HepG2 (cell line): ENCODE results near the gene RAC2. TPM values are rescaled to one million over a fixed set of nuclear protein-coding genes. Genes with fewer than 3 reads are reported as not detected.

Source experiments
- CHCHD3 ChIP-seq: sonication (generic); formaldehyde crosslinking; IDR thresholded peaks from 2 replicates; pipeline ENCODE4 v1.8.0; 2022; ENCODE audit warnings: mild to moderate bottlenecking, missing genetic modification reagents, moderate library complexity
- KDM4B ChIP-seq: sonication (generic); formaldehyde crosslinking; IDR thresholded peaks from 2 replicates; pipeline ENCODE4 v1.4.0; 2020; ENCODE audit warnings: missing genetic modification reagents
- NCOA5 ChIP-seq: sonication (generic); formaldehyde crosslinking; IDR thresholded peaks from 2 replicates; pipeline ENCODE4 v1.4.0; 2020; ENCODE audit warnings: missing genetic modification reagents
- PCBP1 ChIP-seq: fragments of 200-400 bp; formaldehyde crosslinking; IDR thresholded peaks from 2 replicates; pipeline ENCODE4 v1.6.1; 2017; ENCODE audit warnings: mild to moderate bottlenecking, low read depth, low read length, borderline replicate concordance
- PPARG ChIP-seq: conservative IDR thresholded peaks from 2 replicates; pipeline ENCODE4 v1.6.1; 2016; ENCODE audit warnings: missing biosample characterization, missing genetic modification reagents
- RXRB ChIP-seq: IDR thresholded peaks from 2 replicates; pipeline ENCODE4 v1.6.1; 2016; ENCODE audit warnings: borderline replicate concordance, missing genetic modification reagents, missing compliant biosample characterization
- ZBTB3 ChIP-seq: sonication (generic); formaldehyde crosslinking; IDR thresholded peaks from 2 replicates; pipeline ENCODE4 v1.4.0; 2020; ENCODE audit warnings: low read depth, mild to moderate bottlenecking, moderate library complexity, missing genetic modification reagents, borderline replicate concordance
- ZFAT ChIP-seq: sonication (generic); formaldehyde crosslinking; conservative IDR thresholded peaks from 2 replicates; pipeline ENCODE4 v1.8.1; 2023; ENCODE audit warnings: missing genetic modification reagents, inconsistent platforms
- ZMYM3 ChIP-seq: sonication (generic); formaldehyde crosslinking; IDR thresholded peaks from 2 replicates; pipeline ENCODE4 v1.5.1; 2020; ENCODE audit warnings: mild to moderate bottlenecking, missing genetic modification reagents
- ZNF138 ChIP-seq: sonication (generic); formaldehyde crosslinking; IDR thresholded peaks from 2 replicates; pipeline ENCODE4 v1.5.0; 2020; ENCODE audit warnings: mild to moderate bottlenecking, low read depth, missing genetic modification reagents
- ZNF24 ChIP-seq: fragments of 450-650 bp; IDR thresholded peaks from 2 replicates; pipeline ENCODE4 v1.6.1; 2017; ENCODE audit warnings: antibody characterized with exemption, mild to moderate bottlenecking
- ZNF251 ChIP-seq: sonication (generic); formaldehyde crosslinking; IDR thresholded peaks from 2 replicates; pipeline ENCODE4 v1.9.0; 2021; ENCODE audit warnings: mild to moderate bottlenecking, missing genetic modification reagents
- polyA plus RNA-seq, 8 experiments: library from polyadenylated mRNA; depleted of rRNA in 3 of 8; stranded (reverse) in 7 of 8; unstranded in 1 of 8; fragments of >200 nt; fragmentation: Illumina TruSeq in 4 of 8; extraction: Trizol in 4 of 8; gene quantifications; 2 replicates each; pipeline versions ENCODE4 v1.2.1 to v1.2.3, GENCODE V29; 2011 to 2016; ENCODE audit warnings: low read depth in 4 of 8, missing spikeins in 1 of 8, mixed read lengths in 1 of 8; ENCODE audit not compliant: insufficient read depth in 1 of 8
- total RNA-seq, 5 experiments: library from RNA; depleted of rRNA; stranded (reverse); fragments of >200 nt; fragmentation: Illumina TruSeq; extraction: Trizol; gene quantifications; 2 replicates each; pipeline ENCODE4 v1.2.3, GENCODE V29; 2016; ENCODE audit warnings: low read depth in 1 of 5
- TF ChIP-seq, protein P1 (sequence below): sonication (generic); formaldehyde crosslinking; IDR thresholded peaks from 2 replicates; pipeline ENCODE4 v1.4.0; 2020; ENCODE audit warnings: missing genetic modification reagents
- TF ChIP-seq, protein P2 (sequence below): sonication (generic); formaldehyde crosslinking; IDR thresholded peaks from 2 replicates; pipeline ENCODE4 v1.5.0; 2020; ENCODE audit warnings: mild to moderate bottlenecking, missing genetic modification reagents
- TF ChIP-seq, protein P3 (sequence below): sonication (generic); formaldehyde crosslinking; conservative IDR thresholded peaks from 2 replicates; pipeline ENCODE4 v1.4.0; 2020; ENCODE audit warnings: missing genetic modification reagents
- TF ChIP-seq, protein P4 (sequence below): sonication (generic); formaldehyde crosslinking; IDR thresholded peaks from 2 replicates; pipeline ENCODE4 v1.9.0; 2021; ENCODE audit warnings: missing genetic modification reagents, borderline replicate concordance
- TF ChIP-seq, protein P5 (sequence below): sonication (generic); formaldehyde crosslinking; IDR thresholded peaks from 2 replicates; pipeline ENCODE4 v1.5.0; 2020; ENCODE audit warnings: mild to moderate bottlenecking, missing genetic modification reagents

RAC2 gene
- total and polyA plus RNA-seq, 2 of the 13 experiments (the other 11 are each of a cell fraction or from before 2014, with no cell fraction given) = 0.73 TPM; not detected in 1

DNA sequence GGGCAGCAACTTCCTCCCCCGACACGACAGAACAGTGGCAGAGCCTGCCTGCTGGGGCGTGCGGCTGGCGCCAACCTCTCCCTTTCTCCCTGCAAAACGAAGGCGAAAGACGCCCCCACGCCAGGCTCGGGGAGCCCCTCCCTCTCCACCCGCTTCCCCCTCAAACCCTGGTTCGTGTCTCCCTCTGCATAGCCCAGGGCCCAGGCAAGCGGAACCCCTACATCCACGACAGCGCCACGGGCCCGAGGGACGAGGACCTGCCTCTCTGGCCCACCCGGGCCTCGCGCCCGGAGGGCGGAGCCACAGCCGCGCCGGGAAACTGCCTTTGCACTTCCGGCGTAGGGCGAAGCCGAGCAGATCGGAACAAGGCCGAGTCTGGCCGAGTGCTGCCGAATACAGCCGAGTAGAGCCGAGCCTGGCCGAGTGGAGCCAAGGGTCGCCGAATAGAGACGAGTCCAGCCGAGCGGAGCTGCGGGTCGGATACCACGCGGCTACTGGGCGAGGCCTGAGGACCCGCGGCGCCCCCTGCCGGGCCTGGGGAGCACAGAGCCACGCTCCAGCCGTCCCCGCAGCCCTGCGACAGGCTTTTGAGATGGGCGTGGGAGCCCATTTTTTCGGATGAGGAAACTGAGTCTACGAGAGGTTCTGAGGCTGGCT lies 44.8 kb downstream of the RAC2 start (continued):
- no peak for TF ChIP-seq ZNF138 (CRISPR knock-in tag)
- TF ChIP-seq, protein P1, sequence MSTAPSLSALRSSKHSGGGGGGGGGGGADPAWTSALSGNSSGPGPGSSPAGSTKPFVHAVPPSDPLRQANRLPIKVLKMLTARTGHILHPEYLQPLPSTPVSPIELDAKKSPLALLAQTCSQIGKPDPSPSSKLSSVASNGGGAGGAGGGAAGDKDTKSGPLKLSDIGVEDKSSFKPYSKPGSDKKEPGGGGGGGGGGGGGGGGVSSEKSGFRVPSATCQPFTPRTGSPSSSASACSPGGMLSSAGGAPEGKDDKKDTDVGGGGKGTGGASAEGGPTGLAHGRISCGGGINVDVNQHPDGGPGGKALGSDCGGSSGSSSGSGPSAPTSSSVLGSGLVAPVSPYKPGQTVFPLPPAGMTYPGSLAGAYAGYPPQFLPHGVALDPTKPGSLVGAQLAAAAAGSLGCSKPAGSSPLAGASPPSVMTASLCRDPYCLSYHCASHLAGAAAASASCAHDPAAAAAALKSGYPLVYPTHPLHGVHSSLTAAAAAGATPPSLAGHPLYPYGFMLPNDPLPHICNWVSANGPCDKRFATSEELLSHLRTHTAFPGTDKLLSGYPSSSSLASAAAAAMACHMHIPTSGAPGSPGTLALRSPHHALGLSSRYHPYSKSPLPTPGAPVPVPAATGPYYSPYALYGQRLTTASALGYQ = peak; percentile 72
- TF ChIP-seq, protein P2, sequence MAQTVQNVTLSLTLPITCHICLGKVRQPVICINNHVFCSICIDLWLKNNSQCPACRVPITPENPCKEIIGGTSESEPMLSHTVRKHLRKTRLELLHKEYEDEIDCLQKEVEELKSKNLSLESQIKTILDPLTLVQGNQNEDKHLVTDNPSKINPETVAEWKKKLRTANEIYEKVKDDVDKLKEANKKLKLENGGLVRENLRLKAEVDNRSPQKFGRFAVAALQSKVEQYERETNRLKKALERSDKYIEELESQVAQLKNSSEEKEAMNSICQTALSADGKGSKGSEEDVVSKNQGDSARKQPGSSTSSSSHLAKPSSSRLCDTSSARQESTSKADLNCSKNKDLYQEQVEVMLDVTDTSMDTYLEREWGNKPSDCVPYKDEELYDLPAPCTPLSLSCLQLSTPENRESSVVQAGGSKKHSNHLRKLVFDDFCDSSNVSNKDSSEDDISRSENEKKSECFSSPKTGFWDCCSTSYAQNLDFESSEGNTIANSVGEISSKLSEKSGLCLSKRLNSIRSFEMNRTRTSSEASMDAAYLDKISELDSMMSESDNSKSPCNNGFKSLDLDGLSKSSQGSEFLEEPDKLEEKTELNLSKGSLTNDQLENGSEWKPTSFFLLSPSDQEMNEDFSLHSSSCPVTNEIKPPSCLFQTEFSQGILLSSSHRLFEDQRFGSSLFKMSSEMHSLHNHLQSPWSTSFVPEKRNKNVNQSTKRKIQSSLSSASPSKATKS (CRISPR knock-in tag) = peak; percentile 50
- TF ChIP-seq ZNF251 (CRISPR knock-in tag) = 0 out of 2 replicates have a peak, but pooled peaks have one; percentile 54
- no peak for TF ChIP-seq ZNF24
- 0 out of 2 replicates have a peak, but pooled peaks have one; percentile 14 for TF ChIP-seq CHCHD3 (CRISPR knock-in tag)
- no peak for TF ChIP-seq KDM4B
- TF ChIP-seq RXRB (CRISPR knock-in tag) = no peak; the same call in 1 of the 2 replicates
- no peak; the same call in 1 of the 2 replicates for TF ChIP-seq ZMYM3 (CRISPR knock-in tag)
- TF ChIP-seq, protein P3, sequence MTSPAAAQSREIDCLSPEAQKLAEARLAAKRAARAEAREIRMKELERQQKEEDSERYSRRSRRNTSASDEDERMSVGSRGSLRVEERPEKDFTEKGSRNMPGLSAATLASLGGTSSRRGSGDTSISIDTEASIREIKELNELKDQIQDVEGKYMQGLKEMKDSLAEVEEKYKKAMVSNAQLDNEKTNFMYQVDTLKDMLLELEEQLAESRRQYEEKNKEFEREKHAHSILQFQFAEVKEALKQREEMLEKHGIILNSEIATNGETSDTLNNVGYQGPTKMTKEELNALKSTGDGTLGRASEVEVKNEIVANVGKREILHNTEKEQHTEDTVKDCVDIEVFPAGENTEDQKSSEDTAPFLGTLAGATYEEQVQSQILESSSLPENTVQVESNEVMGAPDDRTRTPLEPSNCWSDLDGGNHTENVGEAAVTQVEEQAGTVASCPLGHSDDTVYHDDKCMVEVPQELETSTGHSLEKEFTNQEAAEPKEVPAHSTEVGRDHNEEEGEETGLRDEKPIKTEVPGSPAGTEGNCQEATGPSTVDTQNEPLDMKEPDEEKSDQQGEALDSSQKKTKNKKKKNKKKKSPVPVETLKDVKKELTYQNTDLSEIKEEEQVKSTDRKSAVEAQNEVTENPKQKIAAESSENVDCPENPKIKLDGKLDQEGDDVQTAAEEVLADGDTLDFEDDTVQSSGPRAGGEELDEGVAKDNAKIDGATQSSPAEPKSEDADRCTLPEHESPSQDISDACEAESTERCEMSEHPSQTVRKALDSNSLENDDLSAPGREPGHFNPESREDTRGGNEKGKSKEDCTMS (CRISPR knock-in tag) = no peak
- no peak for TF ChIP-seq ZFAT (CRISPR knock-in tag)
- no peak for TF ChIP-seq PPARG (CRISPR knock-in tag)
- TF ChIP-seq, protein P4, sequence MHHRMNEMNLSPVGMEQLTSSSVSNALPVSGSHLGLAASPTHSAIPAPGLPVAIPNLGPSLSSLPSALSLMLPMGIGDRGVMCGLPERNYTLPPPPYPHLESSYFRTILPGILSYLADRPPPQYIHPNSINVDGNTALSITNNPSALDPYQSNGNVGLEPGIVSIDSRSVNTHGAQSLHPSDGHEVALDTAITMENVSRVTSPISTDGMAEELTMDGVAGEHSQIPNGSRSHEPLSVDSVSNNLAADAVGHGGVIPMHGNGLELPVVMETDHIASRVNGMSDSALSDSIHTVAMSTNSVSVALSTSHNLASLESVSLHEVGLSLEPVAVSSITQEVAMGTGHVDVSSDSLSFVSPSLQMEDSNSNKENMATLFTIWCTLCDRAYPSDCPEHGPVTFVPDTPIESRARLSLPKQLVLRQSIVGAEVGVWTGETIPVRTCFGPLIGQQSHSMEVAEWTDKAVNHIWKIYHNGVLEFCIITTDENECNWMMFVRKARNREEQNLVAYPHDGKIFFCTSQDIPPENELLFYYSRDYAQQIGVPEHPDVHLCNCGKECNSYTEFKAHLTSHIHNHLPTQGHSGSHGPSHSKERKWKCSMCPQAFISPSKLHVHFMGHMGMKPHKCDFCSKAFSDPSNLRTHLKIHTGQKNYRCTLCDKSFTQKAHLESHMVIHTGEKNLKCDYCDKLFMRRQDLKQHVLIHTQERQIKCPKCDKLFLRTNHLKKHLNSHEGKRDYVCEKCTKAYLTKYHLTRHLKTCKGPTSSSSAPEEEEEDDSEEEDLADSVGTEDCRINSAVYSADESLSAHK (CRISPR knock-in tag) = no peak
- TF ChIP-seq PCBP1 = 0 out of 2 replicates have a peak, but pooled peaks have one; percentile 61
- TF ChIP-seq NCOA5 (CRISPR knock-in tag) = no peak
- no peak for TF ChIP-seq ZBTB3
- TF ChIP-seq, protein P5, sequence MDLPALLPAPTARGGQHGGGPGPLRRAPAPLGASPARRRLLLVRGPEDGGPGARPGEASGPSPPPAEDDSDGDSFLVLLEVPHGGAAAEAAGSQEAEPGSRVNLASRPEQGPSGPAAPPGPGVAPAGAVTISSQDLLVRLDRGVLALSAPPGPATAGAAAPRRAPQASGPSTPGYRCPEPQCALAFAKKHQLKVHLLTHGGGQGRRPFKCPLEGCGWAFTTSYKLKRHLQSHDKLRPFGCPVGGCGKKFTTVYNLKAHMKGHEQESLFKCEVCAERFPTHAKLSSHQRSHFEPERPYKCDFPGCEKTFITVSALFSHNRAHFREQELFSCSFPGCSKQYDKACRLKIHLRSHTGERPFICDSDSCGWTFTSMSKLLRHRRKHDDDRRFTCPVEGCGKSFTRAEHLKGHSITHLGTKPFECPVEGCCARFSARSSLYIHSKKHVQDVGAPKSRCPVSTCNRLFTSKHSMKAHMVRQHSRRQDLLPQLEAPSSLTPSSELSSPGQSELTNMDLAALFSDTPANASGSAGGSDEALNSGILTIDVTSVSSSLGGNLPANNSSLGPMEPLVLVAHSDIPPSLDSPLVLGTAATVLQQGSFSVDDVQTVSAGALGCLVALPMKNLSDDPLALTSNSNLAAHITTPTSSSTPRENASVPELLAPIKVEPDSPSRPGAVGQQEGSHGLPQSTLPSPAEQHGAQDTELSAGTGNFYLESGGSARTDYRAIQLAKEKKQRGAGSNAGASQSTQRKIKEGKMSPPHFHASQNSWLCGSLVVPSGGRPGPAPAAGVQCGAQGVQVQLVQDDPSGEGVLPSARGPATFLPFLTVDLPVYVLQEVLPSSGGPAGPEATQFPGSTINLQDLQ (CRISPR knock-in tag) = 0 out of 2 replicates have a peak, but pooled peaks have one; percentile 48
